A673 (cell line): ENCODE results near the gene HK1.

Experiments
- CTCF ChIP-seq: fragments of 300-800, 200-600 bp; sonication (generic); conservative IDR thresholded peaks from 2 replicates; pipeline ENCODE4 v1.5.1; 2017; ENCODE audit warnings: low read depth, mild to moderate bottlenecking, antibody characterized with exemption, low read length, moderate library complexity, mixed read lengths
- EZH2 ChIP-seq: fragments of 200-600 bp; sonication (generic); IDR thresholded peaks from 2 replicates; pipeline ENCODE4 v1.6.1; 2017; ENCODE audit warnings: borderline replicate concordance, low read depth, mild to moderate bottlenecking, mixed read lengths, antibody characterized with exemption, low read length; ENCODE audit not compliant: poor library complexity, severe bottlenecking

GRCh38 chr10:69318867-69319727 lies 40.8 kb downstream of the HK1 start:
- no peak for TF ChIP-seq CTCF
- no peak for TF ChIP-seq EZH2
